MCF 10A (cell line): ENCODE results near the gene NELL2. TPM values are rescaled to one million over a fixed set of nuclear protein-coding genes. Genes with fewer than 3 reads are reported as not detected.

ENCODE experiments used
- BruUV-seq: library from RNA; stranded (reverse); fragments of 400-500 nt; replicated peaks from 2 replicates; lab custom pipeline; 2021; lab: Mats Ljungman, UMichigan
- CTCF ChIA-PET: fragments of 300-600 bp; sonication (Branson Sonifier 250); formaldehyde crosslinking; extraction: SDS; loops from one replicate; lab custom pipeline; 2021; ENCODE audit warnings: antibody characterized with exemption, inconsistent platforms; lab: Yijun Ruan, JAX
- POLR2A ChIA-PET: fragments of 300-600, 350-650 bp; sonication (Branson Sonifier 250); formaldehyde crosslinking; extraction: SDS; loops from one replicate; lab custom pipeline; 2020; ENCODE audit warnings: antibody characterized with exemption, inconsistent platforms; lab: Yijun Ruan, JAX
- DNase-seq: peaks from one replicate; pipeline ENCODE4 v3.0.0-alpha.2; 2018; ENCODE audit not compliant: unreplicated experiment
- H3K27ac Mint-ChIP-seq: one replicate; pipeline ENCODE4 v1.8.0; 2022; ENCODE audit warnings: mild to moderate bottlenecking, low read depth, mixed read lengths; ENCODE audit not compliant: unreplicated experiment
- H3K27me3 Mint-ChIP-seq: one replicate; pipeline ENCODE4 v1.8.0; 2022; ENCODE audit warnings: mixed read lengths; ENCODE audit not compliant: insufficient read depth, unreplicated experiment
- H3K36me3 Mint-ChIP-seq: one replicate; pipeline ENCODE4 v1.8.0; 2022; ENCODE audit warnings: mild to moderate bottlenecking, moderate library complexity, mixed read lengths; ENCODE audit not compliant: insufficient read depth, unreplicated experiment
- H3K4me1 Mint-ChIP-seq: one replicate; pipeline ENCODE4 v1.8.0; 2022; ENCODE audit warnings: mixed read lengths; ENCODE audit not compliant: insufficient read depth, unreplicated experiment
- H3K4me3 Mint-ChIP-seq: one replicate; pipeline ENCODE4 v1.8.0; 2022; ENCODE audit warnings: mild to moderate bottlenecking, moderate library complexity, mixed read lengths; ENCODE audit not compliant: unreplicated experiment
- H3K9me3 Mint-ChIP-seq: one replicate; pipeline ENCODE4 v1.8.0; 2022; ENCODE audit warnings: mixed read lengths; ENCODE audit not compliant: unreplicated experiment
- CTCF ChIP-seq: fragments of 200-600 bp; IDR thresholded peaks from one replicate; pipeline ENCODE4 v1.8.0; 2022; ENCODE audit warnings: antibody characterized with exemption, mild to moderate bottlenecking; ENCODE audit not compliant: unreplicated experiment
- intact Hi-C: fragments of 100-400 bp; cut with micrococcal nuclease; formaldehyde crosslinking; loops from 2 replicates; pipeline ENCODE4 v1.14.1; 2022
- total RNA-seq: library from RNA; stranded (reverse); gene quantifications from 2 replicates; pipeline ENCODE4 v1.2.3, GENCODE V29; 2022

Gene NELL2
- total RNA-seq, 1 experiment from 2014 or later = not detected

- no peak for DNase-seq
- no peak for TF ChIP-seq CTCF
- CTCF ChIA-PET = interaction anchor here (0.5 to 0.7 kb wide), 4 partner anchors 12 to 50 kb away, joined by 3 to 4 read pairs (median 3); no protein-coding TSS in a partner anchor
- POLR2A ChIA-PET = no interaction called here
- Mint-ChIP-seq H3K4me3 (no peak overlapping the region), H3K9me3 (no peaks in the 10 kb centered on the region), H3K36me3 (no peaks in the 10 kb centered on the region), H3K4me1 (no peaks in the 10 kb centered on the region), H3K27me3 (peaks cover 73% of the 10 kb centered on the region), H3K27ac (no peak overlapping the region)
- BruUV-seq = no TSS peak
- intact Hi-C loops = no loop called here
These were observed 248.5 kb downstream of the NELL2 start for GRCh38 chr12:44627387-44628166.

- ChIA-PET POLR2A (no interaction called here), CTCF (no interaction called here)
- no peaks in the 10 kb centered on the region for H3K36me3 Mint-ChIP-seq
- no peak for TF ChIP-seq CTCF
- no TSS peak for BruUV-seq
- no peak overlapping the region for H3K27ac Mint-ChIP-seq
- H3K9me3 Mint-ChIP-seq = no peaks in the 10 kb centered on the region
- no peak overlapping the region for H3K4me3 Mint-ChIP-seq
- intact Hi-C loops = no loop called here
- peaks cover 72% of the 10 kb centered on the region for H3K27me3 Mint-ChIP-seq
- no peaks in the 10 kb centered on the region for H3K4me1 Mint-ChIP-seq
- DNase-seq = no peak
These were observed 249.2 kb downstream of the NELL2 start for GRCh38 chr12:44626883-44627282.

GRCh38 chr12:44618946-44619345 is 257.2 kb downstream of the NELL2 start:
- ChIA-PET CTCF (no interaction called here), POLR2A (no interaction called here)
- intact Hi-C loops = no loop called here
- Mint-ChIP-seq H3K9me3 (no peaks in the 10 kb centered on the region), H3K36me3 (no peaks in the 10 kb centered on the region), H3K4me1 (no peaks in the 10 kb centered on the region), H3K4me3 (no peak overlapping the region), H3K27ac (no peak overlapping the region), H3K27me3 (peaks cover 45% of the 10 kb centered on the region)
- no peak for TF ChIP-seq CTCF
- BruUV-seq = no TSS peak
- DNase-seq = no peak

GRCh38 chr12:44616402-44616801 is 259.7 kb downstream of the NELL2 start:
- Mint-ChIP-seq H3K27me3 (peaks cover 58% of the 10 kb centered on the region), H3K27ac (no peak overlapping the region), H3K4me1 (no peaks in the 10 kb centered on the region), H3K9me3 (no peaks in the 10 kb centered on the region), H3K4me3 (no peak overlapping the region), H3K36me3 (no peaks in the 10 kb centered on the region)
- BruUV-seq = no TSS peak
- DNase-seq = peak; percentile 2
- no peak for TF ChIP-seq CTCF
- intact Hi-C loops = no loop called here
- POLR2A ChIA-PET = no interaction called here
- CTCF ChIA-PET = no interaction called here
